ENCODE measurements around the gene OR6X1.
"Not testable (repeated sequence)": the region's sequence is repeated elsewhere in the genome, so short reads cannot be mapped to it uniquely, and the experiment has no call there.

- TF ChIP-seq, protein P1, sequence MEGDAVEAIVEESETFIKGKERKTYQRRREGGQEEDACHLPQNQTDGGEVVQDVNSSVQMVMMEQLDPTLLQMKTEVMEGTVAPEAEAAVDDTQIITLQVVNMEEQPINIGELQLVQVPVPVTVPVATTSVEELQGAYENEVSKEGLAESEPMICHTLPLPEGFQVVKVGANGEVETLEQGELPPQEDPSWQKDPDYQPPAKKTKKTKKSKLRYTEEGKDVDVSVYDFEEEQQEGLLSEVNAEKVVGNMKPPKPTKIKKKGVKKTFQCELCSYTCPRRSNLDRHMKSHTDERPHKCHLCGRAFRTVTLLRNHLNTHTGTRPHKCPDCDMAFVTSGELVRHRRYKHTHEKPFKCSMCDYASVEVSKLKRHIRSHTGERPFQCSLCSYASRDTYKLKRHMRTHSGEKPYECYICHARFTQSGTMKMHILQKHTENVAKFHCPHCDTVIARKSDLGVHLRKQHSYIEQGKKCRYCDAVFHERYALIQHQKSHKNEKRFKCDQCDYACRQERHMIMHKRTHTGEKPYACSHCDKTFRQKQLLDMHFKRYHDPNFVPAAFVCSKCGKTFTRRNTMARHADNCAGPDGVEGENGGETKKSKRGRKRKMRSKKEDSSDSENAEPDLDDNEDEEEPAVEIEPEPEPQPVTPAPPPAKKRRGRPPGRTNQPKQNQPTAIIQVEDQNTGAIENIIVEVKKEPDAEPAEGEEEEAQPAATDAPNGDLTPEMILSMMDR (IDR thresholded peaks at IDR 0.05), result not testable (repeated sequence)
- TF ChIP-seq EP300 (IDR thresholded peaks at IDR 0.05), result not testable (repeated sequence)
Observed at GRCh38 chr11:123748349-123748748, 6.0 kb downstream of the OR6X1 start.
